ENCODE measurements around the gene FRYL. TPM values are rescaled to one million over a fixed set of nuclear protein-coding genes. Genes with fewer than 3 reads are reported as not detected.

FRYL gene
- total RNA-seq, 1 donor from 2014 or later, result 93.3 TPM

GRCh38 chr4:48756689-48757220 is 23.3 kb downstream of the FRYL start:
- peaks cover 3% of the 10 kb centered on the region for H3K27me3 Mint-ChIP-seq (ENCODE audit: unreplicated experiment)
- peak overlapping the region; percentile 43 for H3K27ac Mint-ChIP-seq (ENCODE audit: unreplicated experiment)
- TF ChIP-seq, protein P1, sequence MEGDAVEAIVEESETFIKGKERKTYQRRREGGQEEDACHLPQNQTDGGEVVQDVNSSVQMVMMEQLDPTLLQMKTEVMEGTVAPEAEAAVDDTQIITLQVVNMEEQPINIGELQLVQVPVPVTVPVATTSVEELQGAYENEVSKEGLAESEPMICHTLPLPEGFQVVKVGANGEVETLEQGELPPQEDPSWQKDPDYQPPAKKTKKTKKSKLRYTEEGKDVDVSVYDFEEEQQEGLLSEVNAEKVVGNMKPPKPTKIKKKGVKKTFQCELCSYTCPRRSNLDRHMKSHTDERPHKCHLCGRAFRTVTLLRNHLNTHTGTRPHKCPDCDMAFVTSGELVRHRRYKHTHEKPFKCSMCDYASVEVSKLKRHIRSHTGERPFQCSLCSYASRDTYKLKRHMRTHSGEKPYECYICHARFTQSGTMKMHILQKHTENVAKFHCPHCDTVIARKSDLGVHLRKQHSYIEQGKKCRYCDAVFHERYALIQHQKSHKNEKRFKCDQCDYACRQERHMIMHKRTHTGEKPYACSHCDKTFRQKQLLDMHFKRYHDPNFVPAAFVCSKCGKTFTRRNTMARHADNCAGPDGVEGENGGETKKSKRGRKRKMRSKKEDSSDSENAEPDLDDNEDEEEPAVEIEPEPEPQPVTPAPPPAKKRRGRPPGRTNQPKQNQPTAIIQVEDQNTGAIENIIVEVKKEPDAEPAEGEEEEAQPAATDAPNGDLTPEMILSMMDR (IDR thresholded peaks at IDR 0.05; ENCODE audit: unreplicated experiment), result no peak
- peak overlapping the region; percentile 23 for H3K4me3 Mint-ChIP-seq (ENCODE audit: unreplicated experiment)
- H3K9me3 Mint-ChIP-seq (ENCODE audit: unreplicated experiment), result peaks cover 14% of the 10 kb centered on the region
- H3K36me3 Mint-ChIP-seq (ENCODE audit: low read depth, unreplicated experiment), result peaks cover 37% of the 10 kb centered on the region
- H3K4me1 Mint-ChIP-seq (ENCODE audit: unreplicated experiment), result peaks cover 23% of the 10 kb centered on the region
- DNase-seq (ENCODE audit: low spot score), result no peak

- Mint-ChIP-seq H3K27ac (ENCODE audit: unreplicated experiment) (no peak overlapping the region), H3K36me3 (ENCODE audit: low read depth, unreplicated experiment) (peaks cover 37% of the 10 kb centered on the region), H3K9me3 (ENCODE audit: unreplicated experiment) (peaks cover 14% of the 10 kb centered on the region), H3K4me1 (ENCODE audit: unreplicated experiment) (peaks cover 29% of the 10 kb centered on the region), H3K27me3 (ENCODE audit: unreplicated experiment) (peaks cover 2% of the 10 kb centered on the region), H3K4me3 (ENCODE audit: unreplicated experiment) (peak overlapping the region; percentile 60)
- DNase-seq (ENCODE audit: low spot score), result no peak
- TF ChIP-seq, protein P1 (IDR thresholded peaks at IDR 0.05; ENCODE audit: unreplicated experiment), result no peak
Measured at GRCh38 chr4:48755281-48755680, 24.8 kb downstream of the FRYL start.

GRCh38 chr4:48753159-48753558 is 26.9 kb downstream of the FRYL start:
- Mint-ChIP-seq H3K27ac (ENCODE audit: unreplicated experiment) (no peak overlapping the region), H3K36me3 (ENCODE audit: low read depth, unreplicated experiment) (peaks cover 36% of the 10 kb centered on the region), H3K4me3 (ENCODE audit: unreplicated experiment) (no peak overlapping the region), H3K4me1 (ENCODE audit: unreplicated experiment) (peaks cover 44% of the 10 kb centered on the region), H3K27me3 (ENCODE audit: unreplicated experiment) (peaks cover 6% of the 10 kb centered on the region), H3K9me3 (ENCODE audit: unreplicated experiment) (peaks cover 14% of the 10 kb centered on the region)
- DNase-seq (ENCODE audit: low spot score), result no peak
- TF ChIP-seq, protein P1 (IDR thresholded peaks at IDR 0.05; ENCODE audit: unreplicated experiment), result no peak

DNA sequence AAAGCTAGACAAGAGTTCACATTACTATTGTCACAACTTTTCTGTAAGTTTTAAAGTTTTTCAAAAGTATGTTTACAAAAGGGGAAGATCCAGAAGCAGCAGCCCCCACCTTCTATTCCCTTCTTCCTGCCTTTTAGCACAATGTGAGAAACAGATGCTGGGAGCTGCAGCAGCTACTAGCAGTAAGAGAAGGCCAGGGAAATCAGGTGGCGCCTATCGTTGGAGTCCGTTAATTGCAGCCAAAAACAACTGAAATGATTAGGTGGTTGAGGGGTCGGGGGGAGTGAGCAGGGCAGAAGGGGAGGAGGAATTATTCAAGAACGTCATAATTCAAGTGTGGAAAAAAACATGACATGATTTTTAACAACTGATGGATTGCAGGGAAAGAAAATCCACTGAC is 27.4 kb downstream of the FRYL start:
- peaks cover 14% of the 10 kb centered on the region for H3K9me3 Mint-ChIP-seq (ENCODE audit: unreplicated experiment)
- H3K27me3 Mint-ChIP-seq (ENCODE audit: unreplicated experiment), result peaks cover 6% of the 10 kb centered on the region
- TF ChIP-seq, protein P1 (IDR thresholded peaks at IDR 0.05; ENCODE audit: unreplicated experiment), result no peak
- H3K27ac Mint-ChIP-seq (ENCODE audit: unreplicated experiment), result no peak overlapping the region
- DNase-seq (ENCODE audit: low spot score), result no peak
- H3K36me3 Mint-ChIP-seq (ENCODE audit: low read depth, unreplicated experiment), result peaks cover 36% of the 10 kb centered on the region
- H3K4me1 Mint-ChIP-seq (ENCODE audit: unreplicated experiment), result peaks cover 44% of the 10 kb centered on the region
- peak overlapping the region; percentile 9 for H3K4me3 Mint-ChIP-seq (ENCODE audit: unreplicated experiment)

- H3K9me3 Mint-ChIP-seq (ENCODE audit: unreplicated experiment), result peaks cover 14% of the 10 kb centered on the region
Measured at GRCh38 chr4:48752246-48752645, 27.8 kb downstream of the FRYL start.

More at GRCh38 chr4:48752246-48752645, 27.8 kb downstream of the FRYL start:
- Mint-ChIP-seq H3K27me3 (ENCODE audit: unreplicated experiment) (peaks cover 6% of the 10 kb centered on the region), H3K36me3 (ENCODE audit: low read depth, unreplicated experiment) (peaks cover 36% of the 10 kb centered on the region), H3K27ac (ENCODE audit: unreplicated experiment) (peak overlapping the region; percentile 62), H3K4me1 (ENCODE audit: unreplicated experiment) (peaks cover 44% of the 10 kb centered on the region), H3K4me3 (ENCODE audit: unreplicated experiment) (peak overlapping the region; percentile 9)
- DNase-seq (ENCODE audit: low spot score), result no peak
- TF ChIP-seq, protein P1 (IDR thresholded peaks at IDR 0.05; ENCODE audit: unreplicated experiment), result no peak

Data from endothelial cell (in vitro differentiated cells).